ENCODE data around the gene BICD2. TPM values are rescaled to one million over a fixed set of nuclear protein-coding genes. Genes with fewer than 3 reads are reported as not detected.

BICD2 gene
- total RNA-seq, 1 donor from 2014 or later: 29.1 TPM

DNA sequence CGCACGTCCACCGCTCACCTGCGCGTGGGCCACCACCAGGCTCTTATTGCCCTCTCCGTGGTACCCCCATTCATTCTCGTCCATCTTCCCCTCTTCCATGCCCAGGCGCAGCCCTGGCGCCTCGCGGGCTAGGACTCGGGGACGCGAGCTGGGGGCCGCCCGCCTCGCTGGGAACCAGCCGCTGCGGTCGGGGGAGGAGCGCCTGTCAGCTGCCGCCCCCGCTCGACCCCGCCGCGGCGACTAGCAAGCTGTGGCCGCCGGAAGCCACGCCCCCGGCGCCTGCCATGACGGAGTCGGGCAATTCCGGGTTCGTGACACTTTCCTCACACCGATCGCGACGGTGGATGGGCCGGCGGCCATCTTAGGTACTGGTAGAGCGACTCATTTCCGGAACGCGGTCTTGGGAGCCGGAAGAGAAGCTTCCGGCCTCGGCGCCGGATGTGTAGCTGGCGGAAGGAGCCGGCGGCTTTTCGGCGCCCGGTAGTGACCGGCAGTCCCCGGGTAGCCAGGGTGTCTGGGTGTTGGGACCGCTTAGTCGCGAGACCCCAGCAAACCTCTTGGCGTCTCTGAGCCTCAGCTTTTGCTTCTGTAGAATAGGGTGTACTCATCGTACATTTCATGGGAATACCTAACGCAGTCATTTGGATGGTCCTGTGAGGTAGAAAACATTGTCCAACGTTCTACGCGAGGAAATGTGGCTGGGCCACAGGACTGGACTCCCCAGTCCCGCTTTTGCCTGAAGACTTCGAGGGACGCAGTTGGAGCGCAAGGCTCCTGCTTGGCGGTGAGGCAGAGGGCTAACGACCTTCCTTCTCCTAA is 94.5 kb downstream of the BICD2 start, which contains the start of gene IPPK:
IPPK (minus strand) TSS at position 242 of the 819 bp plus-strand sequence; CDS start at position 99, 143 bp downstream.
- Histone ChIP-seq H3K4me1 (peaks cover 0 to 18% of the 10 kb centered on the region in 2 donors), H3K4me3 (peak within 1 kb of the TSS; percentile 78 to 98), H3K36me3 (peaks cover 0 to 3% of the 10 kb centered on the region in 2 donors), H3K27me3 (no peaks in the 10 kb centered on the region), H3K27ac (peak within 1 kb of the TSS; percentile 94 to 96), H3K9me3 (no peaks in the 10 kb centered on the region)
- TF ChIP-seq, protein P1, sequence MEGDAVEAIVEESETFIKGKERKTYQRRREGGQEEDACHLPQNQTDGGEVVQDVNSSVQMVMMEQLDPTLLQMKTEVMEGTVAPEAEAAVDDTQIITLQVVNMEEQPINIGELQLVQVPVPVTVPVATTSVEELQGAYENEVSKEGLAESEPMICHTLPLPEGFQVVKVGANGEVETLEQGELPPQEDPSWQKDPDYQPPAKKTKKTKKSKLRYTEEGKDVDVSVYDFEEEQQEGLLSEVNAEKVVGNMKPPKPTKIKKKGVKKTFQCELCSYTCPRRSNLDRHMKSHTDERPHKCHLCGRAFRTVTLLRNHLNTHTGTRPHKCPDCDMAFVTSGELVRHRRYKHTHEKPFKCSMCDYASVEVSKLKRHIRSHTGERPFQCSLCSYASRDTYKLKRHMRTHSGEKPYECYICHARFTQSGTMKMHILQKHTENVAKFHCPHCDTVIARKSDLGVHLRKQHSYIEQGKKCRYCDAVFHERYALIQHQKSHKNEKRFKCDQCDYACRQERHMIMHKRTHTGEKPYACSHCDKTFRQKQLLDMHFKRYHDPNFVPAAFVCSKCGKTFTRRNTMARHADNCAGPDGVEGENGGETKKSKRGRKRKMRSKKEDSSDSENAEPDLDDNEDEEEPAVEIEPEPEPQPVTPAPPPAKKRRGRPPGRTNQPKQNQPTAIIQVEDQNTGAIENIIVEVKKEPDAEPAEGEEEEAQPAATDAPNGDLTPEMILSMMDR (IDR thresholded peaks at IDR 0.05): no peak
- intact Hi-C loops (cut with DNase I): loop anchor here (1.0 to 10.0 kb wide), 8 partner anchors 47 to 782 kb away; partner anchors contain the start of genes BICD2, CENPP, FAM120A and FAM120AOS
- peak; percentile 93 to 100 for DNase-seq (ENCODE audit: low spot score in 2 of 2)

- peak overlapping the region; percentile 78 to 98 for H3K4me3 ChIP-seq
- peak in 1 of 2 donors; percentile 70 for DNase-seq (ENCODE audit: low spot score in 2 of 2)
- H3K27ac ChIP-seq: peak overlapping the region; percentile 82 to 96
- TF ChIP-seq, protein P1 (IDR thresholded peaks at IDR 0.05): no peak
- no peaks in the 10 kb centered on the region for H3K27me3 ChIP-seq
- H3K4me1 ChIP-seq: peaks cover 0 to 18% of the 10 kb centered on the region in 2 donors
- no peaks in the 10 kb centered on the region for H3K9me3 ChIP-seq
- H3K36me3 ChIP-seq: peaks cover 0 to 3% of the 10 kb centered on the region in 2 donors
- intact Hi-C loops (cut with DNase I): no loop called here
Observed at GRCh38 chr9:92669527-92669889, 95.1 kb downstream of the BICD2 start.

DNA sequence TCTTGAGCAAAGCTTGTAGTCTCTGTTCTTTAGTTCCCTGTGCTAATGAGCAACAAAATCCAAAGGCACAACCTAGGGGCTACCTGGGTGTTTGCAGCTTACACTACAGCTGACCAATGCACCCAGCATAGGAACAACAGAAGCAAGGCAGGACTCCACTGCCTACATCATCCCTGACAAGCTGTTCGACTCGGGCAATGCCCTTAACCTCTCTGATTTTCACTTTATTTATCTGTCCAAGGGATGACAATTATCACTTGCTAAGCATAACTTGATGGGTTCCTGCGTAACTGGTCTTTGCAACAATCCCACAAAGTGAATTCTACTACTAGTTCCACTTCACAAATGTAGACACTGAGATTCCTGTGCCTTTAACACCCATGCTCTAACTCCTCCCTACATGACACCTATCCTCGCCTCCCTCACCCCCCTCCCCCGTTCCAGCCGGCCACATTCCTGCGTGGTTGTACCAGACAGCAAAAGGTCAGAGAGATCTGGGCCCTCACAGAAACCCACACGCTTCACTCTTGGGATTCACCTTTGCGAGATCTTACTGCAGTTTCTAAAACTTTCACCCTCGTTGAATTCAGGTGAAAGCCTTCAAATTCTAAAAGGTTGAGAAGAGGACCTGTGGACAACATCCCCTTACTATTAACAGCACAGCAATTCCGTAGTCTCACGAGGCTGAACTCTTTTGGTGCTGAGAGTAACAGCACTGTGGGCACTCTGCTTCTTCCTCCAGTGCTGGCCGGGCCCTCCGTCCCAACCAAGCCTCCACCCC is 95.7 kb downstream of the BICD2 start:
- intact Hi-C loops (cut with DNase I): no loop called here
- H3K4me1 ChIP-seq: peaks cover 0 to 18% of the 10 kb centered on the region in 2 donors
- TF ChIP-seq, protein P1 (IDR thresholded peaks at IDR 0.05): no peak
- H3K27me3 ChIP-seq: no peaks in the 10 kb centered on the region
- H3K4me3 ChIP-seq: peak overlapping the region; percentile 78 to 98
- no peak for DNase-seq (ENCODE audit: low spot score in 2 of 2)
- H3K27ac ChIP-seq: peak overlapping the region; percentile 82 to 96
- H3K36me3 ChIP-seq: peaks cover 0 to 4% of the 10 kb centered on the region in 2 donors
- H3K9me3 ChIP-seq: no peaks in the 10 kb centered on the region

- Histone ChIP-seq H3K4me3 (no peak overlapping the region), H3K4me1 (peaks cover 0 to 18% of the 10 kb centered on the region in 2 donors), H3K27ac (no peak overlapping the region), H3K9me3 (no peaks in the 10 kb centered on the region), H3K27me3 (no peaks in the 10 kb centered on the region), H3K36me3 (peaks cover 0 to 8% of the 10 kb centered on the region in 2 donors)
- TF ChIP-seq, protein P1 (IDR thresholded peaks at IDR 0.05): no peak
- intact Hi-C loops (cut with DNase I): no loop called here
- peak in 1 of 2 donors; percentile 40 for DNase-seq (ENCODE audit: low spot score in 2 of 2)
Observed at GRCh38 chr9:92666912-92667532, 97.6 kb downstream of the BICD2 start.

- peak in 1 of 2 donors; percentile 46 for DNase-seq (ENCODE audit: low spot score in 2 of 2)
- H3K4me1 ChIP-seq: peaks cover 0 to 14% of the 10 kb centered on the region in 2 donors
- intact Hi-C loops (cut with DNase I): no loop called here
- H3K9me3 ChIP-seq: no peaks in the 10 kb centered on the region
- H3K36me3 ChIP-seq: peaks cover 0 to 8% of the 10 kb centered on the region in 2 donors
- H3K27me3 ChIP-seq: no peaks in the 10 kb centered on the region
- H3K27ac ChIP-seq: no peak overlapping the region
- no peak overlapping the region for H3K4me3 ChIP-seq
- TF ChIP-seq, protein P1 (IDR thresholded peaks at IDR 0.05): no peak
Observed at GRCh38 chr9:92666236-92666635, 98.4 kb downstream of the BICD2 start.

All from ascending aorta (tissue), 2 donors.